T-helper 2 cell treated with Interferon-gamma antibody and Interleukin-4, amounts not matched to agents 5 μg/mL and 100 μg/mL, for 36 hours (primary cell): ENCODE data around the gene CACTIN.
"Not testable (repeated sequence)": the region's sequence is repeated elsewhere in the genome, so short reads cannot be mapped to it uniquely, and the experiment has no call there.

ENCODE experiments used
- DNase-seq: peaks from one replicate; pipeline ENCODE4 v3.0.0; 2021; ENCODE audit warnings: low spot score
- H3K27ac Mint-ChIP-seq: one replicate; pipeline ENCODE4 v1.8.0; 2021; ENCODE audit warnings: mild to moderate bottlenecking, mixed read lengths
- H3K27me3 Mint-ChIP-seq: one replicate; pipeline ENCODE4 v1.8.0; 2021; ENCODE audit warnings: low read depth, mixed read lengths
- H3K36me3 Mint-ChIP-seq: one replicate; pipeline ENCODE4 v1.8.0; 2021; ENCODE audit warnings: low read depth, mixed read lengths
- H3K4me1 Mint-ChIP-seq: one replicate; pipeline ENCODE4 v1.8.0; 2021; ENCODE audit warnings: low read depth, mixed read lengths
- H3K4me3 Mint-ChIP-seq: one replicate; pipeline ENCODE4 v1.8.0; 2022; ENCODE audit warnings: mild to moderate bottlenecking, moderate library complexity, mixed read lengths
- H3K9me3 Mint-ChIP-seq: one replicate; pipeline ENCODE4 v1.8.0; 2021; ENCODE audit warnings: mixed read lengths

CACTIN gene

DNA sequence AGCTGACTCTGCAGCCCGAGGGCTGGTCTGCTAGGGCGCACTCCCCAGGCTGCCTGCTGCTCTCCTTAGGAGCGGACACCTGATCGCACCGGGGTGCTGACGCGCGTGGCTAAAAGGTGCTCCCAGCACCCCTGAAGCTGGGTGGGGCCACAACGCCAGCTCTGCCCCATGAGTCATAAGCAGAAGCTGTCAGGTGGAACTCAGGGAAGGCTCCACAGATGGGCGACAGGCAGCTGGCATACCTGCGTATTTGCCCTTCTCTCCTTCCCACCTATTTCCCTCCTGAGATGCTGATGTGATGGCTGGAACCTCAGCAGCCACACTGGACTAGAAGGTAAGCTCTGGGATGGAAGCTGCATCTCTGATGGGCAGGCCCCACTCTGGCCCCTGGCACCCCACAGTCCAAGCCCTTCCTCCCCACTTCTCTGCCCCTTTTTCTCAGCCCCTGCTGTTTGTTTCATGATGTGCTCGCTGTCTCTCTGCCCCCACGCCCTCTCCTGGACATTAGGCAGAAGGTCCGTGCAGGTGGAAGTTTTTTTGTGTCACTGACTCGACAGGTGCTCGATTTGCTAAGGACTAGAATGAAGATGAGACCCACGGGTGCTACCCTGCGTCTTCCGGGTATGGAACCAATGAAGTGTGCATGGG, 30.3 kb upstream of the CACTIN start:
- H3K27ac Mint-ChIP-seq: no peak overlapping the region
- no peak for DNase-seq

DNA sequence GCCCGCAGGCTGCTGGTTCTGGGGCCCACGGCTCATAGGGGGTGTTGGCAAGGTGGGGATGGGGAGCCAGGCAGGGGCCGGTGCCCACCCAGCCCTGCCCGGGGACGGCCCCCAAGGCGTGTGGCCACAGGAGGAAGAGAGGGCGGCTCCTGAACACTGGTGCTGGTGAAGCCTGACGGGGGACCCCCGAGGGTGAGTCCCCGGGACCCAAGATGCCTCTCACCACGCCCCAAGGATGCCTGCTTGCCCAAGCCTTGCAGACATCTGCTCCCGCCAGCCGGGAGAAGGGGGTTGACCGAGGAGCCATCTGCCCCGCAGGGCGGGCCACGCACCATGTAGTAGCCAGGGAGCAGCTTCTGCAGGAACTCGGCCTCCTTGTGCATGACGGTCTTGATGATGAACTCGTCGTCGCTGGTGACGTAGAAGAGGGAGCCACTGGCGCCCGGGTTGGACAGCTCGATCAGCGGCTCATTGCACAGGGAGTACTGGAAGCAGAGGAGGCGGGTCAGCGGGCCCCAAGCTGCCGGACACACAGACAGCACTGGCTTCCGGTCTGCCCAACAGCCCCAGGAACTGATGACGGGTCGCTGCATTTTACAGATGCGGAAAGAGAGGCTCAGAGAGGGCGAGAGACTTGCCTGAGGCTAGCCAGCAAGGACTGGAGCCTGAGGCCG, 29.6 kb upstream of the CACTIN start:
- Mint-ChIP-seq H3K4me1 (no peaks in the 10 kb centered on the region), H3K4me3 (no peak overlapping the region), H3K27me3 (no peaks in the 10 kb centered on the region), H3K36me3 (peaks cover 5% of the 10 kb centered on the region), H3K27ac (no peak overlapping the region), H3K9me3 (no peaks in the 10 kb centered on the region)
- no peak for DNase-seq

More for the DNA sequence above, 30.3 kb upstream of the CACTIN start:
- H3K36me3 Mint-ChIP-seq: peaks cover 5% of the 10 kb centered on the region
- no peaks in the 10 kb centered on the region for H3K4me1 Mint-ChIP-seq
- H3K9me3 Mint-ChIP-seq: no peaks in the 10 kb centered on the region
- no peaks in the 10 kb centered on the region for H3K27me3 Mint-ChIP-seq
- H3K4me3 Mint-ChIP-seq: no peak overlapping the region

DNA sequence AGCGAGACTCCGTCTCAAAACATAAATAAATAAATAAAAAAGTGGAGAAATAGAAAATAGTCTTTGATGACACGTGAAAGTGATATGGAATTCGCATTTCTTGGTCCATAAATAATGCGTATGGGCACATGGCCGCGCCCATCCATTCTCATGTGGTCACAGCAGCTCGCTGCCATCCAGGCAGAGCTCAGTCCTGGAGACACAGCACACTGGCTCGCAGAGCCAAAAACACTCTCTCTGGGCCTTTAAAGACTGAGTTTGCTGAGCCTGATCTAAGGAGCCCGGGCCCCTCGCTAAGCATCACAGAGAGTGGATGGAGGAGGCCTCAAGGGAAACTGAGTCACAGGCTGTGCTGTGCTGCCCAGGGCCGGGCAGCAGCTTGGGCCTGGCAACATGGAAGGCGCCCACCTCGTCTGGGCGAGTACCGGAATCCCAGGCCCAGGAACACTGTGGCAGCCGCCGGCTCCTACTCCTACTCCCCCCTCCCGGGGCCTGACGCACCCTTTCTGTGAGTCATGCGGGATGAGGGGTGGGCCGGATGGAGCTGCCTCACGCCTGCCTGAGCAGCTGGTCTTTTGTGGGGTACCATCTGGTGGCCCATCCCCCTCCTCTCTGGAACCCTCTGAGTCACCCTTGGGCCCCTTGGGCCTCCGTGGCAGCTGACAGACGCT, 28.9 kb upstream of the CACTIN start:
- Mint-ChIP-seq H3K4me1 (no peaks in the 10 kb centered on the region), H3K9me3 (no peaks in the 10 kb centered on the region), H3K36me3 (peaks cover 4% of the 10 kb centered on the region), H3K27ac (no peak overlapping the region), H3K4me3 (no peak overlapping the region), H3K27me3 (no peaks in the 10 kb centered on the region)
- DNase-seq: no peak

DNA sequence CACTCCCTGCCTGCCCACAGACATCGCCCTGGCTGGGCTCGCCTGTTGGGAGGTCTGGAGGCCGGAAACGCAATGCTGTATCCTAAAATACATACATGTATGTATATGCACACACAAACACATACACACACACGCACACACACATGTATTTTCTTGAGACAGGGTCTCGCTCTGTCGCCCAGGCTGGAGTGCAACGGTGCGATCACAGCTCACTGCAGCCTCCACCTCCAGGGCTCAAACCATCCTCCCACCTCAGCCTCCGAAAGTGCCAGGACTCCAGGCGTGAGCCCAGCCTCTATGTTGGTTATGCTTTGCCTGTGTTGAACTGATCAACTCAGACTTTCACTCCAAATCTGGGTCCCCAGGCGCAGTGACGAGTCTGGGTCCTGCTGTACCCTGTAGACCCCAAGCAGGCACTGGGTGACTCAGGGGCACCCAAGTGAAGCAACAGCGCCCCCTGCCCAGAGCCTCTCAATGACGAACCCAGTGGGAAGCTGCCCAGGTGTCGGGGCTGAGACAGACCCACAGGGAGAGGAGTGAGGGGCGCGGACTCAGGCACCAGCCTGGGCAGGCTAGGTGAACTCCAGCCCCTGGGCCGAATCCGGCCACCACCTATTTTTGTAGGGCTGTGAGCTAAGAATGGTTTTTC, 27.4 kb upstream of the CACTIN start:
- H3K9me3 Mint-ChIP-seq: no peaks in the 10 kb centered on the region
- no peak overlapping the region for H3K27ac Mint-ChIP-seq
- H3K4me1 Mint-ChIP-seq: no peaks in the 10 kb centered on the region
- DNase-seq: no peak
- H3K36me3 Mint-ChIP-seq: peaks cover 4% of the 10 kb centered on the region
- no peak overlapping the region for H3K4me3 Mint-ChIP-seq
- H3K27me3 Mint-ChIP-seq: no peaks in the 10 kb centered on the region

DNA sequence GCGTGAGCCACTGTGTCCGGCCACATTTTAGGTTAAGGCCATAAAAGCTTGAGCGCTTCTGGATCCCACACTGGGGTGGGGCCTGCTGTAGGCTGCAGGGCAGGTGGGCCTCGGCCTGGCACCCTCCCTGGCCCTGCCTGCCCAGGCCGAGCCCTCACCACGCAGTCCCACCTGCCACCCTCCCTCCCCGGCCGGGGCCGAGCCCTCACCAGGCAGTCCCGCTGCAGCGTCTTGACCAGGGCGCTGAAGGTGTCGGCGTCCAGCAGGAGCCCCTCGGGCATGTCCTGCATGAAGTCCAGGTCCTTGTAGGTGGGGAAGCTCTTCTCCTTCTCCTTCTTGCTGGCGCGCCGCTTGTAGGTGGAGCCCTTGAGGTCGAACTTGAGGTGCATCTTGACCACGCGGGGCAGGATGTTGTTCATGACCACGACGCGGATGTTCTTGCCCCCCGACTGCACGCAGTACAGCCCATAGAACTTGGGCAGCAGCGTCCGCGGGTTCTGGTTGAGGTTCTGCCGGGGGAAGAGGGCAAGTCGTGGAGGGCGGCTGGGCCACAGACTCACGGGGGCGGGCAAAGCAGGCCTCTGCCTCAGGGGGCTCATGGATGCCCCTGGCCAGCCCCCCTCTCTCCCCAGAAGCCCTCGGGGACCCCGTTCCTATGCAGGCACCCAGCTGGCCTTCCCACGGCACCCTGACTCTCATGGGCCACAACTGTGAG, 26.6 kb upstream of the CACTIN start:
- no peaks in the 10 kb centered on the region for H3K4me1 Mint-ChIP-seq
- H3K4me3 Mint-ChIP-seq: no peak overlapping the region
- H3K9me3 Mint-ChIP-seq: no peaks in the 10 kb centered on the region
- H3K36me3 Mint-ChIP-seq: peaks cover 4% of the 10 kb centered on the region
- DNase-seq: no peak
- no peak overlapping the region for H3K27ac Mint-ChIP-seq
- H3K27me3 Mint-ChIP-seq: no peaks in the 10 kb centered on the region

DNA sequence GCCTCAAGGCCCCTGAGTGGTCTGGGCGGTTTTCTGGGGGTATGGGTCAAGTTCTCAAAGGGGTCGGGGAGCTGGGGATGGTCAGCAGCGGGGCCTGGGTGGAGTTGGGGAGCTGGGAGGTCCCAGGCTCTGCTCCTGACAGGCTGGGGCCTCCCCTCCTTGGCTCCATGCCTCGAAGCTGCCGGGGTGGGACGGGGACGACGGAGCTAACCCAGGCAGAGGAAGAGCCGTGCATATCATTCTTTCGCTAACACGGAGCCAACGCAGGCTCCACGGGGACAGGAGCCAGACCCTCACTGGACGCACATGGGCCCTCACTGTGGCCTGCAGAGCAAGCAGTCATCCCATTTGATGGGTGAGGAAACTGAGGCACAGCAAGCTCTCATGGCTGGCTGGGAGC, 25.8 kb upstream of the CACTIN start:
- DNase-seq: no peak
- Mint-ChIP-seq H3K27me3 (no peaks in the 10 kb centered on the region), H3K36me3 (peaks cover 4% of the 10 kb centered on the region), H3K27ac (no peak overlapping the region), H3K9me3 (no peaks in the 10 kb centered on the region), H3K4me3 (no peak overlapping the region), H3K4me1 (no peaks in the 10 kb centered on the region)

DNA sequence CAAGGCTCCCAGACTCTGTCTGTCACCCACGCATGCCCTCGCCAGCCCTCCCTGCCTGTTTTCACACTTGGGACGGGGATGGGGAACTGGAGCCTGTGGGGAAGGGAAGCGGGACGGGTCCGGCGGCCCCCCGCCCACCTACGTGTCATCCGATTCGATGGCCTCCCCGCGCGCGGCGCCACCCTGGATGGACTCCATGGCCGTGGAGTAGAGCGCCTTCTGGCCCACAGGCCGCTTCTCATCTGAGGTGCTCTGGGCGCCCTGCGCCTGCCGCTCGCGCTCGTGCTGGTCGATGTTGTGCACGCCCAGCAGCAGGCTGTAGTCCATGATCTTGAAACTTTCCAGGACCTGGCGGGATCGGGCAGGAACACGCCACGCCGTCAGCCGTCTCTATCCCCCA, 25.1 kb upstream of the CACTIN start:
- H3K9me3 Mint-ChIP-seq: no peaks in the 10 kb centered on the region
- H3K27ac Mint-ChIP-seq: no peak overlapping the region
- H3K36me3 Mint-ChIP-seq: no peaks in the 10 kb centered on the region
- no peaks in the 10 kb centered on the region for H3K4me1 Mint-ChIP-seq
- no peaks in the 10 kb centered on the region for H3K27me3 Mint-ChIP-seq
- H3K4me3 Mint-ChIP-seq: no peak overlapping the region
- DNase-seq: no peak

DNA sequence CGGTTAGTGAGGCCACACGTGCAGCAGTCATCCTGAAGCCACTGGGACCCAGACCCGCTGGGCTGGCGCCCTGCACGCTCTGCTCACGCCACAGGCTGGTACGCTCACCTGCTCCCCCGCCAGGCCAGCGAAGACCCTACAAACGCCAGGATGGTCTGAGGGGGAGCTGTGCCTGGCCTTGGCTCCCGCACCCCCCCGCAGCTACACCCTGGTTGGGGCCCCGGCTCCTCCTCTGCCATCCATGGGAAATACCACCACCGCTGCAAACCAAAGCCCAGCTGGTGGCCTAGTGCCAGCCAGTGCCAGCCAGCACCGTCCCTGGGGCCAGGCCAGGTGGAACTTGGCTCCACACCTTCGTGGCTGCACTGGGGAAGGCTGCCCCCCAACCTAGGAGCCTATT, 23.3 kb upstream of the CACTIN start:
- no peaks in the 10 kb centered on the region for H3K27me3 Mint-ChIP-seq
- H3K9me3 Mint-ChIP-seq: no peaks in the 10 kb centered on the region
- no peak for DNase-seq
- H3K4me1 Mint-ChIP-seq: no peaks in the 10 kb centered on the region
- H3K36me3 Mint-ChIP-seq: no peaks in the 10 kb centered on the region
- no peak overlapping the region for H3K4me3 Mint-ChIP-seq
- H3K27ac Mint-ChIP-seq: no peak overlapping the region

DNA sequence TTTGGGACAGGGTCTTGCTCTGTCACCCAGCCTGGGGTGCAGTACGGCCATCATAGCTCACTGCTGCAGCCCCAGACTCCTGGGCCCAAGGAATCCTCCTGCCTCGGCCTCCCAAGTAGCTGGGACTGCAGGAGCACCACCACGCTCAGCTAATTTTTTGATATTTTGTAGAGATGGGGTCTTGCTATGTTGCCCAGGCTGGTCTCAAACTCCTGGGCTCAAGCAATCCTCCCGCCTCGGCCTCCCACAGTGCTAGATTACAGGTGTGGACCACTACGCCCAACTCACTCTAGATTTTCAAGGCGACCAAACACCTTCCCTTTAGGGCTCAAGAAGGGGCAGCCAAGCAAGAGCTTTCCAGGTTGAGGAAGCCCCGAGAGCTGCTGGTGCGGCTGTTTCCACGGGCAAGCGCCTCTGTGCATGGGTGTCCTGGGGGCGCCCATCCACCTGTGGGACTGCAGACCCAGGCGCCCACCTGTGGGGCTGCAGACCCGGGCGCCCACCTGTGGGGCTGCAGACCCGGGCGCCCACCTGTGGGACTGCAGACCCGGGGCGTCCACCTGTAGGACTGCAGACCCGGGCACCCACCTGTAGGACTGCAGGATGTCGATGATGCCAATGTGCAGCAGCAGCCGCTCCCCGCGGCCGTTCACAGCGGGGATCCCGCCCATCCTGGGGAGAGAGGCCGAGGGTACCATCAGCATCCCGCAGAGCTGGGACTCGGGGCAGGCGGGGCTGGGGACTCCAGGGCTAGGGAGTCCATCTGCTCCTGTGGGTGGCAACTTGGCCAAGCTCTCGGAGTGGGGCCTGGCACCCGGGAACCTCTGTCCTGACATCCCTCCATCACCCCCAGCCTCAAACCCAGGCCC, 21.7 kb upstream of the CACTIN start:
- Mint-ChIP-seq H3K4me1 (no peaks in the 10 kb centered on the region), H3K9me3 (no peaks in the 10 kb centered on the region), H3K27me3 (no peaks in the 10 kb centered on the region), H3K36me3 (no peaks in the 10 kb centered on the region), H3K27ac (no peak overlapping the region), H3K4me3 (no peak overlapping the region)
- no peak for DNase-seq

DNA sequence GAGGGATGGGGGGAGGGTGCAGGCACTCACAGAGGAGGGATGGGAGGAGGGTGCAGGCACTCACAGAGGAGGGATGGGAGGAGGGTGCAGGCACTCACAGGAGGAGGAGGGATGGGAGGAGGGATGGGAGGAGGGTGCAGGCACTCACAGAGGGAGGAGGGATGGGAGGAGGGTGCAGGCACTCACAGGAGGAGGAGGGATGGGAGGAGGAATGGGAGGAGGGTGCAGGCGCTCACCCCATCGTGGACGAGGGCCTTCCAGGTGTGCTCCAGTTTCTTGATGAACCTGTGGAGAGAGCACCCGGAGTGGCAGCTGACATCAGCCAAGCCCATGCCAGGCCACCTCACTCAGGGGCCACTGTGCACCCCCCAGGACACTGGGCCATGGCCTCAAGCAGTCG, 20.5 kb upstream of the CACTIN start:
- not testable (repeated sequence) for H3K36me3 Mint-ChIP-seq

DNA sequence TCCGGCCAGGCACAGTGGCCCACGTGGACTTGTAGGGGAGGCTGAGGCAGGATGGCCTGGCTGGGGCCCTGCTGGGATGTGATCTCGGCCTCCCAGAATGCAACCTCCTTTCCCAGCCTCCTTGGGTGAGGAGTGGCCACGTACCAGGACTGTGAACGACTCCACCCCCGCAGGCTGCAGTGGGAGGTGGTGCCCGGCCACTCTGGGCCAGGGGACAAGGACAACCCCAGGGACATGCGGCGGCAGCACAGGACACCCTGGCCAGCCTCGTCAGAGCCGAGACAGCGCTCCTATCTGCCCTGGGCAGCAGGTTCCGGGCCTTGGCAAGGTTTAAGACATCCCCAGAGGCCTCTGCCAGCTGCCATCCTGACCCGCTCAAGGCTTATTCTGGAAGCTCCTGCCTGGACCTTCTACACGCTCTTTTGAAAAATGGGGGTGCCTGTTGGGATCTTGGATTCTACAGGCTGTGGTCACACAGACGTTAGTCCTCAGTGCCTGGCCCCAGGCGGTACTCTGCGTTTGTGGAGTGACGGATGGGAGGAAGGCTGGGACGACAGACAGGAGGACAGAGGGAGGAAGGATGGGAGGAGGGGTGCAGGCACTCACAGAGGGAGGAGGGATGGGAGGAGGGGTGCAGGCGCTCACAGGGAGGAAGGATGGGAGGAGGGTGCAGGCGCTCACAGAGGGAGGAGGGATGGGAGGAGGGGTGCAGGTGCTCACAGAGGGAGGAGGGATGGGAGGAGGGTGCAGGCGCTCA, 19.9 kb upstream of the CACTIN start:
- Mint-ChIP-seq H3K4me1 (no peaks in the 10 kb centered on the region), H3K27me3 (no peaks in the 10 kb centered on the region), H3K36me3 (no peaks in the 10 kb centered on the region), H3K4me3 (no peak overlapping the region), H3K9me3 (no peaks in the 10 kb centered on the region), H3K27ac (no peak overlapping the region)
- no peak for DNase-seq

More for the DNA sequence above, 20.5 kb upstream of the CACTIN start:
- not testable (repeated sequence) for H3K27me3 Mint-ChIP-seq, H3K27ac Mint-ChIP-seq, DNase-seq, H3K4me1 Mint-ChIP-seq, H3K9me3 Mint-ChIP-seq, H3K4me3 Mint-ChIP-seq

DNA sequence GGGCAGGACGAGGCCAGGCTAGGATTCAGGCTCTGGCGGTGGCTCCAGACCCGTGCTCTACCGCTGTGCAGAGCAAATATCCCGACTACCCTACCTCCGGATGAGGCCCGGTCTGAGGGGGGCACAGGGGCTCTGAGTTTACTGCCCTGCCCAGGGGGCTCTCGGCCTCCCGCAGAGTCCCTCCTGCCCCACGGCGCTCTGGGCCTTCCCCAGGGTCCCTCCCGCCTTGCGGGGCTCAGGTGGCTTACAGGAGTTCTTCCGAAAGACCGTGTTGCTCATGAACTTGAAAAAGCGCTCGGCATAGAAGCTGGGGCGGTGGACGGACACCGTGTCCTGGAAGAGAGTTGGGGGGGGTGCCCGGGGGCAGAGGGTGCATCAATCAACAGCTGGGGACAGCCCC, 19.1 kb upstream of the CACTIN start:
- Mint-ChIP-seq H3K27ac (no peak overlapping the region), H3K36me3 (no peaks in the 10 kb centered on the region), H3K4me1 (no peaks in the 10 kb centered on the region), H3K27me3 (no peaks in the 10 kb centered on the region), H3K9me3 (no peaks in the 10 kb centered on the region), H3K4me3 (no peak overlapping the region)
- no peak for DNase-seq

DNA sequence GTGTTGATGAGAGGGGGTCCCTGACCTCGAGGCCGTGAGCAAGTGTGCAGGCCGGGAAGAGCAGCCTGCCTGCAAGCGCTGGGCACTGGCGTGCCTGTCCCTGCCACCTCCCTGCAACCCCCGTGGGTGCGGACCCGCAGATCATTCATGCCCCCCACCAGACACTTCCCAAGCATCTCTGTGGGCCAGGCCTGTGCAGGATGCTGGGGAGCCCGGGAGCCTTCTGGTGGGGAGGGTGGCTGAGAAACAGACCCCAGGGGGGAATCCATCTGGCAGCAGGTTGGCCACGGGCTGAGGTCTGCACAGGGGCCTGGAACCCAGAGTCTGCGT, 18.4 kb upstream of the CACTIN start:
- H3K4me1 Mint-ChIP-seq: no peaks in the 10 kb centered on the region
- no peak overlapping the region for H3K27ac Mint-ChIP-seq
- no peaks in the 10 kb centered on the region for H3K36me3 Mint-ChIP-seq
- no peak for DNase-seq
- no peak overlapping the region for H3K4me3 Mint-ChIP-seq
- H3K27me3 Mint-ChIP-seq: no peaks in the 10 kb centered on the region
- no peaks in the 10 kb centered on the region for H3K9me3 Mint-ChIP-seq
